ENCODE data around the gene HIGD1B. TPM values are rescaled to one million over a fixed set of nuclear protein-coding genes. Genes with fewer than 3 reads are reported as not detected.

Gene HIGD1B
- total and polyA plus RNA-seq, 2 of the 13 experiments (the other 11 are each of a cell fraction or from before 2014, with no cell fraction given), result not detected

DNA sequence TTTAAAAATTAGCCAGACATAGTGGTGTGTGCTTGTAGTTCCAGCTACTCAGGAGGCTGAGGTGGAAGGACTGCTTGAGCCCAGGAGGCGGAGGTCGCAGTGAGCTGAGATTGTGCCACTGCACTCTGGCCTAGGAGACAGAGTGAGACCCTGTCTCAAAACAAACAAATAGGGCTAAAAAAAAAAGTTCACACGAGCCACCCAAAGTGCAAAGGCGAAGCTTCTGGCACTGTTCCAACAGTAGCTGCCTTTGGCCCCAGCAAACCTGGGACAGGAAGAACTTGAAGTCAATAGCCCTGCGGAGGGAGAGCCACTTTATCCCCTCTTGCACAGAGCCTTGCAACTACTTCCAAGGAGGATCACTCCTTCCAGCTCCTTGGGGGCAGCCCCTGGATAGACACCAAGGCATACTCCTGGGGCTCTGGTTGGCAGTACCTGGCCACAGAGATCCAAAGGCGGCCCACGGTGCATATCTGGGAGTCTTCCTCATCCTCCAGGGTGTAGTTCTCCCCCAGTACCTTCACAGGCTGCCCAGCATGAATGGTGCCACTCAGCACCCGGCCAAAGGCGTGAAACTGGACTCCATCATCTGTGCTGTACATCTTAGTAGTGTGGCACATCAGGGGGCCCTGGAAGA is 14.7 kb downstream of the HIGD1B start:
- 64% methylated on average over 8 of the region's 9 CpGs for WGBS (ENCODE audit: low lambda C conversion rate)
- peaks cover 50 to 76% of the 10 kb centered on the region in 2 experiments for H3K36me3 ChIP-seq (replicated peaks in 1 of 2; ENCODE audit: control insufficient read depth in 1 of 2, insufficient read depth in 2 of 2, low read length in 2 of 2)
- no peak overlapping the region for H3K4me3 ChIP-seq (replicated peaks in 1 of 3; ENCODE audit: insufficient read depth in 1 of 3, low read depth in 2 of 3, low read length in 3 of 3)
- intact Hi-C loops (cut with micrococcal nuclease; ENCODE audit: unreplicated experiment), result no loop called here
- FAIRE-seq (peak; percentile 44), DNase-seq (ENCODE audit: low spot score) (peak; percentile 41), ATAC-seq (peak; percentile 62)
- H2AFZ ChIP-seq (ENCODE audit: low read length), result no peak overlapping the region
- POLR2A ChIA-PET, result interaction anchor here (0.6 to 1.5 kb wide), 2 partner anchors 87 to 89 kb away, joined by 3 to 4 read pairs; no protein-coding TSS in a partner anchor
- no peaks in the 10 kb centered on the region for H3K27me3 ChIP-seq (ENCODE audit: control insufficient read depth in 1 of 2, insufficient read depth in 2 of 2, low read length in 2 of 2)
- H3K4me2 ChIP-seq (ENCODE audit: low read depth, low read length), result no peak overlapping the region
- peak overlapping the region; percentile 14 for H3K27ac ChIP-seq (ENCODE audit: extremely low read length, insufficient read depth, low read length)
- no peaks in the 10 kb centered on the region for H3K9me3 ChIP-seq (ENCODE audit: low read length)
- H3K9ac ChIP-seq (ENCODE audit: insufficient read depth, low read depth, low read length), result no peak overlapping the region
- 0 out of 2 replicates have a peak, but pooled peaks cover 4% of the 10 kb centered on the region for H4K20me1 ChIP-seq (ENCODE audit: insufficient read depth, low read length)
- in situ Hi-C loops (cut with HindIII; ENCODE audit: extremely low pct_ligation_motif_present, low pct_unique_long_range_greater_than_20kb), result no loop called here
- no peaks in the 10 kb centered on the region for H3K79me2 ChIP-seq (ENCODE audit: insufficient read depth, low read length)
- CTCF ChIA-PET (ENCODE audit: low intra/inter-chr PET ratio, low total read pairs), result interaction anchor here (3.8 kb wide), 1 partner anchor 88 kb away, joined by 66 read pairs; no protein-coding TSS in a partner anchor
- peaks cover 29% of the 10 kb centered on the region for H3K4me1 ChIP-seq (ENCODE audit: insufficient read depth, low read length)
- BruUV-seq (replicated peaks), result no TSS peak
- TF ChIP-seq ZNF124 (CRISPR knock-in tag; IDR thresholded peaks at IDR 0.05) (no peak), BRD4 (CRISPR knock-in tag; IDR thresholded peaks at IDR 0.05) (no peak), ZNF558 (CRISPR knock-in tag; IDR thresholded peaks at IDR 0.05; ENCODE audit: borderline replicate concordance) (no peak), HDAC2 (CRISPR knock-in tag; IDR thresholded peaks at IDR 0.05) (no peak), TBX2 (CRISPR knock-in tag; IDR thresholded peaks at IDR 0.05; ENCODE audit: borderline replicate concordance) (no peak), ZNF33A (CRISPR knock-in tag; IDR thresholded peaks at IDR 0.05; ENCODE audit: borderline replicate concordance) (no peak), HNRNPH1 (optimal IDR thresholded peaks at IDR 0.05; ENCODE audit: low read depth, low read length) (no peak), ZNF768 (CRISPR knock-in tag; IDR thresholded peaks at IDR 0.05) (no peak), ZNF432 (CRISPR knock-in tag; IDR thresholded peaks at IDR 0.05; ENCODE audit: borderline replicate concordance) (no peak), JARID2 (CRISPR knock-in tag; IDR thresholded peaks at IDR 0.05; ENCODE audit: insufficient replicate concordance) (no peak), ZNF891 (CRISPR knock-in tag; IDR thresholded peaks at IDR 0.05) (0 out of 2 replicates have a peak, but pooled peaks have one; percentile 54), ZBTB20 (CRISPR knock-in tag; IDR thresholded peaks at IDR 0.05; ENCODE audit: borderline replicate concordance, low read depth) (no peak)
- TF ChIP-seq, protein P1, sequence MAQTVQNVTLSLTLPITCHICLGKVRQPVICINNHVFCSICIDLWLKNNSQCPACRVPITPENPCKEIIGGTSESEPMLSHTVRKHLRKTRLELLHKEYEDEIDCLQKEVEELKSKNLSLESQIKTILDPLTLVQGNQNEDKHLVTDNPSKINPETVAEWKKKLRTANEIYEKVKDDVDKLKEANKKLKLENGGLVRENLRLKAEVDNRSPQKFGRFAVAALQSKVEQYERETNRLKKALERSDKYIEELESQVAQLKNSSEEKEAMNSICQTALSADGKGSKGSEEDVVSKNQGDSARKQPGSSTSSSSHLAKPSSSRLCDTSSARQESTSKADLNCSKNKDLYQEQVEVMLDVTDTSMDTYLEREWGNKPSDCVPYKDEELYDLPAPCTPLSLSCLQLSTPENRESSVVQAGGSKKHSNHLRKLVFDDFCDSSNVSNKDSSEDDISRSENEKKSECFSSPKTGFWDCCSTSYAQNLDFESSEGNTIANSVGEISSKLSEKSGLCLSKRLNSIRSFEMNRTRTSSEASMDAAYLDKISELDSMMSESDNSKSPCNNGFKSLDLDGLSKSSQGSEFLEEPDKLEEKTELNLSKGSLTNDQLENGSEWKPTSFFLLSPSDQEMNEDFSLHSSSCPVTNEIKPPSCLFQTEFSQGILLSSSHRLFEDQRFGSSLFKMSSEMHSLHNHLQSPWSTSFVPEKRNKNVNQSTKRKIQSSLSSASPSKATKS (CRISPR knock-in tag; IDR thresholded peaks at IDR 0.05), result no peak
- TF ChIP-seq, protein P2, sequence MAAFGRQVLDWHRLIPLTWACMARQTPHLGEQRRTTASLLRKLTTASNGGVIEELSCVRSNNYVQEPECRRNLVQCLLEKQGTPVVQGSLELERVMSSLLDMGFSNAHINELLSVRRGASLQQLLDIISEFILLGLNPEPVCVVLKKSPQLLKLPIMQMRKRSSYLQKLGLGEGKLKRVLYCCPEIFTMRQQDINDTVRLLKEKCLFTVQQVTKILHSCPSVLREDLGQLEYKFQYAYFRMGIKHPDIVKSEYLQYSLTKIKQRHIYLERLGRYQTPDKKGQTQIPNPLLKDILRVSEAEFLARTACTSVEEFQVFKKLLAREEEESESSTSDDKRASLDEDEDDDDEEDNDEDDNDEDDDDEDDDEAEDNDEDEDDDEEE (CRISPR knock-in tag; IDR thresholded peaks at IDR 0.05), result no peak
- TF ChIP-seq, protein P3, sequence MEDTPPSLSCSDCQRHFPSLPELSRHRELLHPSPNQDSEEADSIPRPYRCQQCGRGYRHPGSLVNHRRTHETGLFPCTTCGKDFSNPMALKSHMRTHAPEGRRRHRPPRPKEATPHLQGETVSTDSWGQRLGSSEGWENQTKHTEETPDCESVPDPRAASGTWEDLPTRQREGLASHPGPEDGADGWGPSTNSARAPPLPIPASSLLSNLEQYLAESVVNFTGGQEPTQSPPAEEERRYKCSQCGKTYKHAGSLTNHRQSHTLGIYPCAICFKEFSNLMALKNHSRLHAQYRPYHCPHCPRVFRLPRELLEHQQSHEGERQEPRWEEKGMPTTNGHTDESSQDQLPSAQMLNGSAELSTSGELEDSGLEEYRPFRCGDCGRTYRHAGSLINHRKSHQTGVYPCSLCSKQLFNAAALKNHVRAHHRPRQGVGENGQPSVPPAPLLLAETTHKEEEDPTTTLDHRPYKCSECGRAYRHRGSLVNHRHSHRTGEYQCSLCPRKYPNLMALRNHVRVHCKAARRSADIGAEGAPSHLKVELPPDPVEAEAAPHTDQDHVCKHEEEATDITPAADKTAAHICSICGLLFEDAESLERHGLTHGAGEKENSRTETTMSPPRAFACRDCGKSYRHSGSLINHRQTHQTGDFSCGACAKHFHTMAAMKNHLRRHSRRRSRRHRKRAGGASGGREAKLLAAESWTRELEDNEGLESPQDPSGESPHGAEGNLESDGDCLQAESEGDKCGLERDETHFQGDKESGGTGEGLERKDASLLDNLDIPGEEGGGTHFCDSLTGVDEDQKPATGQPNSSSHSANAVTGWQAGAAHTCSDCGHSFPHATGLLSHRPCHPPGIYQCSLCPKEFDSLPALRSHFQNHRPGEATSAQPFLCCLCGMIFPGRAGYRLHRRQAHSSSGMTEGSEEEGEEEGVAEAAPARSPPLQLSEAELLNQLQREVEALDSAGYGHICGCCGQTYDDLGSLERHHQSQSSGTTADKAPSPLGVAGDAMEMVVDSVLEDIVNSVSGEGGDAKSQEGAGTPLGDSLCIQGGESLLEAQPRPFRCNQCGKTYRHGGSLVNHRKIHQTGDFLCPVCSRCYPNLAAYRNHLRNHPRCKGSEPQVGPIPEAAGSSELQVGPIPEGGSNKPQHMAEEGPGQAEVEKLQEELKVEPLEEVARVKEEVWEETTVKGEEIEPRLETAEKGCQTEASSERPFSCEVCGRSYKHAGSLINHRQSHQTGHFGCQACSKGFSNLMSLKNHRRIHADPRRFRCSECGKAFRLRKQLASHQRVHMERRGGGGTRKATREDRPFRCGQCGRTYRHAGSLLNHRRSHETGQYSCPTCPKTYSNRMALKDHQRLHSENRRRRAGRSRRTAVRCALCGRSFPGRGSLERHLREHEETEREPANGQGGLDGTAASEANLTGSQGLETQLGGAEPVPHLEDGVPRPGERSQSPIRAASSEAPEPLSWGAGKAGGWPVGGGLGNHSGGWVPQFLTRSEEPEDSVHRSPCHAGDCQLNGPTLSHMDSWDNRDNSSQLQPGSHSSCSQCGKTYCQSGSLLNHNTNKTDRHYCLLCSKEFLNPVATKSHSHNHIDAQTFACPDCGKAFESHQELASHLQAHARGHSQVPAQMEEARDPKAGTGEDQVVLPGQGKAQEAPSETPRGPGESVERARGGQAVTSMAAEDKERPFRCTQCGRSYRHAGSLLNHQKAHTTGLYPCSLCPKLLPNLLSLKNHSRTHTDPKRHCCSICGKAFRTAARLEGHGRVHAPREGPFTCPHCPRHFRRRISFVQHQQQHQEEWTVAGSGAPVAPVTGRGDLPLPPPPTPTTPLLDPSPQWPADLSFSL (CRISPR knock-in tag; IDR thresholded peaks at IDR 0.05), result no peak

Measured in HepG2 (cell line).